Measurements from ENCODE around the gene PBLD. TPM values are rescaled to one million over a fixed set of nuclear protein-coding genes. Genes with fewer than 3 reads are reported as not detected.

Gene PBLD
- total RNA-seq, 1 experiment from 2014 or later, result 2.4 TPM

DNA sequence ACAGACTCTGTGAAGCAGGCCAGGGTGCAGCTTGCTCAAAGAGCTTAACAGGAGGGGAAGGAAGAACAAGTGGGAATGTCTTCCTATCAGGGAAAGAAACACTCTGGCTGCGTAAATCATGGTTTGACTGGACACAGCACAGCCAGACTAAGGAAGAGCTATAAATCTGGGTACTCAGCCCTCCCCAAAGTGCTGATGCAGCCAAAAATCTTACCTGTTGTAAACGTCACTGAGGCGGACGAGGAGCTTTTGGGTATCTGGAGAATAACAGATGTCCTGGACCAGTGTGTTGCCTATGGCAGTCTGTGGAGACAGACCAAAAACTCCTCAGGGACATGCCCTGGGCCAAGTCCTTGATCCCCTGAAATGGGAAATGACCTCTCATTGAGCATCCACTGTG lies 44.0 kb downstream of the PBLD start:
- DNase-seq (ENCODE audit: low spot score) (no peak), ATAC-seq (no peak)
- Mint-ChIP-seq H3K36me3 (no peaks in the 10 kb centered on the region), H3K27me3 (ENCODE audit: low read depth) (no peaks in the 10 kb centered on the region; the same call in none of the 2 replicates), H3K4me1 (no peaks in the 10 kb centered on the region), H3K27ac (no peak overlapping the region), H3K9me3 (no peaks in the 10 kb centered on the region), H3K4me3 (no peak overlapping the region)
- TF ChIP-seq FOXP4 (CRISPR knock-in tag; IDR thresholded peaks at IDR 0.05) (no peak), ATF1 (CRISPR knock-in tag; IDR thresholded peaks at IDR 0.05) (no peak), SMAD3 (CRISPR knock-in tag; IDR thresholded peaks at IDR 0.05; ENCODE audit: borderline replicate concordance) (no peak), ZNF121 (CRISPR knock-in tag; IDR thresholded peaks at IDR 0.05) (no peak), TEAD1 (CRISPR knock-in tag; IDR thresholded peaks at IDR 0.05) (no peak), GRHL2 (CRISPR knock-in tag; IDR thresholded peaks at IDR 0.05; ENCODE audit: insufficient replicate concordance, severe bottlenecking) (no peak), ARID4B (CRISPR knock-in tag; IDR thresholded peaks at IDR 0.05; ENCODE audit: borderline replicate concordance) (no peak), PRDM15 (CRISPR knock-in tag; IDR thresholded peaks at IDR 0.05) (no peak), E2F1 (CRISPR knock-in tag; IDR thresholded peaks at IDR 0.05) (no peak)
- TF ChIP-seq, protein P1, sequence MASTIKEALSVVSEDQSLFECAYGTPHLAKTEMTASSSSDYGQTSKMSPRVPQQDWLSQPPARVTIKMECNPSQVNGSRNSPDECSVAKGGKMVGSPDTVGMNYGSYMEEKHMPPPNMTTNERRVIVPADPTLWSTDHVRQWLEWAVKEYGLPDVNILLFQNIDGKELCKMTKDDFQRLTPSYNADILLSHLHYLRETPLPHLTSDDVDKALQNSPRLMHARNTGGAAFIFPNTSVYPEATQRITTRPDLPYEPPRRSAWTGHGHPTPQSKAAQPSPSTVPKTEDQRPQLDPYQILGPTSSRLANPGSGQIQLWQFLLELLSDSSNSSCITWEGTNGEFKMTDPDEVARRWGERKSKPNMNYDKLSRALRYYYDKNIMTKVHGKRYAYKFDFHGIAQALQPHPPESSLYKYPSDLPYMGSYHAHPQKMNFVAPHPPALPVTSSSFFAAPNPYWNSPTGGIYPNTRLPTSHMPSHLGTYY (CRISPR knock-in tag; IDR thresholded peaks at IDR 0.05), result no peak
- TF ChIP-seq, protein P2, sequence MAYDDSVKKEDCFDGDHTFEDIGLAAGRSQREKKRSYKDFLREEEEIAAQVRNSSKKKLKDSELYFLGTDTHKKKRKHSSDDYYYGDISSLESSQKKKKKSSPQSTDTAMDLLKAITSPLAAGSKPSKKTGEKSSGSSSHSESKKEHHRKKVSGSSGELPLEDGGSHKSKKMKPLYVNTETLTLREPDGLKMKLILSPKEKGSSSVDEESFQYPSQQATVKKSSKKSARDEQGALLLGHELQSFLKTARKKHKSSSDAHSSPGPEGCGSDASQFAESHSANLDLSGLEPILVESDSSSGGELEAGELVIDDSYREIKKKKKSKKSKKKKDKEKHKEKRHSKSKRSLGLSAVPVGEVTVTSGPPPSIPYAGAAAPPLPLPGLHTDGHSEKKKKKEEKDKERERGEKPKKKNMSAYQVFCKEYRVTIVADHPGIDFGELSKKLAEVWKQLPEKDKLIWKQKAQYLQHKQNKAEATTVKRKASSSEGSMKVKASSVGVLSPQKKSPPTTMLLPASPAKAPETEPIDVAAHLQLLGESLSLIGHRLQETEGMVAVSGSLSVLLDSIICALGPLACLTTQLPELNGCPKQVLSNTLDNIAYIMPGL (CRISPR knock-in tag; IDR thresholded peaks at IDR 0.05), result no peak
- TF ChIP-seq, protein P3, sequence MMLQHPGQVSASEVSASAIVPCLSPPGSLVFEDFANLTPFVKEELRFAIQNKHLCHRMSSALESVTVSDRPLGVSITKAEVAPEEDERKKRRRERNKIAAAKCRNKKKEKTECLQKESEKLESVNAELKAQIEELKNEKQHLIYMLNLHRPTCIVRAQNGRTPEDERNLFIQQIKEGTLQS (CRISPR knock-in tag; conservative IDR thresholded peaks at IDR 0.05), result no peak
- ChIA-PET POLR2A (no interaction called here), CTCF (no interaction called here)

Data from WTC11 (cell line).